Measurements from ENCODE around the gene TSHB.

The TSHB gene

DNA sequence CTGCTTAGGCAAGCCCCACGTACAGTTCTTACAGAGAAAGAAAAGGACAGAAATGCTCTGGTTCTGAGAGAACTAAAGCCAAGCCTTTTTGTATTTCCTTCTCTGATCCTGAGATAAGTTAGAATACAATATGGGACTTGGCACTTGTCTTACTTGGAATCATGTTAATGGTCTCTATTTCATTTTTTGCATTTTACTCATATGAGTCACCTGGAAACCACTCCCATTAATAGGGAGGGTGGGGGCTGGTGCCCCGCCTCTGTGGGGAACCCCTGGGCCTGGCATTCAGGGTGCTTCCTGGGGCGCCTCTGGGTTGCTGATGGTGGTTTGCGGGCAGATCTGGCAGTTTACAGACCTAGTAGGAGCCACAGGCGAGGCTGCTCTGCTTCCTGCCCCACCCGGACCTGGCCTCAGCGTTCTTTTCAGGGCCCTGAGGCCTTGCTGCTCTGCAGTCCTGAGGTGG lies 32.9 kb downstream of the TSHB start:
- DNase-seq, result peak; percentile 96

DNA sequence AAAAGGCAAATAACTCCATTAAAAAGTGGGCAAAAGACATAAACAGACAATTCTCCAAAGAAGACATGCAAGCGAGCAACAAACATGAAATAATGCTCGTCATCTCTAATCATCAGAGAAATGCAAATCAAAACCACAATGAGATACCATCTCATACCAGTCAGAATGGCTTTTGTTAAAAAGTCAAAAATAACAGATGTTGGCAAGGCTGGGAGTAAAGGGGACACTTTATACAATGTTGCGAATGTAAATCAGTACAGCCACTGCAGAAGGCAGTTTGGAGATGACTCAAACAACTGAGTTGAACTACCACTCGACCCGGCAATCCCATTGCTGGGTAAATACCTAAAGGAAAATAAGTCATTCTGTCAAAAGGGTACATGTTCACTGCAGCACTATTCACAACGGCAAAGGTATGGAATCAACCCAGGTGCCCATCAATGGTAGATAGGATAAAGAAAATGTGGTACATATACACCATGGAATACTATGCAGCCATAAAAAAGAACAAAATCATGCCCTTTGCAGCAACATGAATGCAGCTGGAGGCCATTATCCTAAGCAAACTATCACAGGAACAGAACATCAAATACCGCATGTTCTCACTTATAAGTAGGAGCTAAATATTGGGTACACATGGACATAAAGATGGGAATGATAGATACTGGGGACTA lies 33.7 kb downstream of the TSHB start:
- peak; percentile 76 for DNase-seq

DNA sequence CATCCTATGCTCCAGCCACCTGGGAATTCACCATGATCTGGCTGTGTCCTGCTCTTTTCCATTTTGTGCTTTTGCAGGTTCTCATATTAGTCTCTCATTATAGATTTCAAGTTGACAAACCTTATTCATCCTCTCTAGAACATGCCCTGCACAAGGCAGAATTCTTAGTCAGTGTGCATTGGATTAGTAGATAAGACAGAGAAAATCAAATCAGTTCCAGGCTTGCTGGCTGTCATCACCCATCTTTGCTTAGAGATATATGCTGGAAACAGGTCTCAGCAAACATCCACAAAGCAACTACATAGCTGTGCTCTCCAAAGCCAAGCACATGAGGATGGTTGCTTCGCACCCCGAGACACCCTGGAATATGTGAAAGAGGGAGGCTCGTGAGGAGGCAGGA lies 34.8 kb downstream of the TSHB start:
- no peak for DNase-seq

DNA sequence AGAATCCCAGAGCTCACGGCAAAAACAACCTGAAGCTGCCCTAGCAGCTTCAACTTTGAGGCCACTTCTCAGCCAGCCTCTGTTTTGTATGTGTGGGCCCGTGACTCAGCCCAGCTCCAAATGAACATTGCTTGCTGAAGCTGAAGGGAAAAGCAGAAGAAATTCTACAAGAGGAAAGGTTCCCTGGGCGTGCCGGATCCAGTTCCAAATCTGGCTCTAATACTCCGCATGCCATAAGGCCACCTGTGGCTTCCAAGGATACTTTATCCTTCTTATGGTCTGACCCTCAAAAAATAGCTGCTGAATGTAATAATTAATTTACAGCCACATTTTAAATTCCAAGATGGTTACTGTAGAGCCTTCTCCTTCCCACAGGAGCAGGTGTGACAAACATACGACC lies 35.4 kb downstream of the TSHB start:
- DNase-seq, result no peak

DNA sequence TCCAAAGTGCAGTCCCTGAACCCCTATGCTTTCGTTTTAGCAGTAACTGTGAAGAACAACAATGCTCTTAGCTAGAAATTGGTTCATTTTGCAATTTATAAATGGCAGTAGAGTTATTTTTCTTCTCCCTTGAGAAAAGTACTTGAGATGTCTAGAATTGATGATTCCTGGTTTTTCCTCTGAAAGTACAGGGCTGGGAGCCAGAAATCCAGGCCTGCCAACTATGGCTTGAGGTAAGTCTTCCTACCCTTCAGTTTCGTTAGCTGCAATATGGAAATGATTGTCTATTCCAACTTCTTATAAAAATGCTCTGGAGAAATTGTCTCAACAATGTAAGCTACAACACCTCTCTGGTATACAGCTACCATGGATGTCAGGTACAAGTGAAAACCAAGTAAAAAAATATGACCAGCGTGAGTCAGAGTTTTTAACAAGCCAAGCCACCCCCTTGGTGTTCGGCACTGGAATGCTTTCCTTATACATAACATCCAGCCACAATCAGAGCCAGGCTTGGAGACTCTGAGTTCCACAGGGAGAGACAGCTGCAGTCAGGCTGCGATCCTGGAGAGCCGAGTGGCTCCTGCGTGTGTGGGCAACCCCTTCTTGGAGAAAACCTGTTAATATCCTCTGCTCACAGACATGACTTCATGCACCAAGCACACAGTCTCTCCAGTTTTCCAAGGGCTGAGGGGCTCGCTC lies 37.7 kb downstream of the TSHB start:
- no peak for DNase-seq

DNA sequence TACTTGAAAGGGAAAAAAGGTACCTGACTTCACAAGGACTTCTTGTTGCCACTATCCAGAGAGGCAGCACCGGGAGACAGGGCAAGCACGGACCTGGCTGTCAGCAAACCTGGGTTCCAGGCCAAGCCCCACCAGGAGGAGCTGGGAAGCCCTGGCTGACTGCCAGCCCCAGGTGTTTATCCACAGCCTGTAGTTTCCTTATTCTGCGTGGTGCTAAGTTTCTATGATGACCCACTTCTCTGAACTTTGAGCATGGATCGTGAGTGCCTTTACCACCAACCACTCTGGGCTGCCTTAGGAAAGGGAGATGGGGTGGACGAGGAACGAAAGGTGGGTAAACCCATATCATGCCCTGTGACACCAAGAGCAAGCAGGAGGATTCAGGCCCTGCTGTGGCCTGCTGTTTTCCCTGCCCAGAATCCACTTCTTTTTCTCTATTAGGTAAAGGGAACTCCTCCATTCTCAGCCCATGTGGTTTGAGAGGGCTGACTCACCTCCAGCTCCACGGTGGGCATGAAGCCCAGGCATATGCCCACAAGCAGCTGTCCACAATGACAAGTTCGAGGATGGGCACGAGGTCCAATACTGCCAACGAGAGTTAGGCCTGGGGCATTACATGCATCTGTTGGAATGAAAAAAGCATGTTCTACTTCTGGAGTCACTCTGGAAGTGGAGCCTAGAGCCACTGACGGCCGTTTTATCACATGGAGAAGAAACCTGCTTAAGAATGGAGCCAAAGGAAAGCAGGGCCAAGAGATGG lies 39.4 kb downstream of the TSHB start:
- DNase-seq, result no peak

DNA sequence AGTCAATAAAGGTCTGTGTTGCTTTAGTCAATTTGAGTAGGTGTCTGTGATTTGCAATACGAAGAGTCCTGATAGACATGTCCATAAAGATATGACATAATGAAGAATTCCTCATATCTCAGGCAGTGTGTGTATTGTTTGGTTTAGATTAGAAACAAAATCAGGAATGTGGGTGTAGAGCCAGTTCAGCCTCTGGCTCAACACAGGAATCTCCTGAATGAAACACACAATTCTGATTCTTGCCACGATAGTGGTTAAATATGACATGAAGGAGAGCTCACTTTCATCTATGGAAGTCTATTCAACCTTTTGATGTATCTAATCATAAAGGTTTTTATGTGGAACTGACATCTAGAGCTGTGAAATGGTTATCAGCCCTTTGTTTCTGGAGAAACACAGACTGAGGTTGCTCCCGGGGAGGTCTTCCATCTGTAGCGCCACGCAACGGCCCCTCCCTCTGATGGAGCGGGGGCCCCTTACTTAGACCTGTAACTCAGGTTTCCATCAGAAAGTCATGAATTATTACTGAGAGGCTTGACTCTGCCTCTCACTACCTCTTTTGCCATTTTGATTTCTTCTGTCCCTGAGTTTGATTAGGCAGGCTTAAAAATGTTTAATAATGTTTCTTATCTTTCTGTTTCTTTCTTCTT lies 40.2 kb downstream of the TSHB start:
- DNase-seq, result no peak

DNA sequence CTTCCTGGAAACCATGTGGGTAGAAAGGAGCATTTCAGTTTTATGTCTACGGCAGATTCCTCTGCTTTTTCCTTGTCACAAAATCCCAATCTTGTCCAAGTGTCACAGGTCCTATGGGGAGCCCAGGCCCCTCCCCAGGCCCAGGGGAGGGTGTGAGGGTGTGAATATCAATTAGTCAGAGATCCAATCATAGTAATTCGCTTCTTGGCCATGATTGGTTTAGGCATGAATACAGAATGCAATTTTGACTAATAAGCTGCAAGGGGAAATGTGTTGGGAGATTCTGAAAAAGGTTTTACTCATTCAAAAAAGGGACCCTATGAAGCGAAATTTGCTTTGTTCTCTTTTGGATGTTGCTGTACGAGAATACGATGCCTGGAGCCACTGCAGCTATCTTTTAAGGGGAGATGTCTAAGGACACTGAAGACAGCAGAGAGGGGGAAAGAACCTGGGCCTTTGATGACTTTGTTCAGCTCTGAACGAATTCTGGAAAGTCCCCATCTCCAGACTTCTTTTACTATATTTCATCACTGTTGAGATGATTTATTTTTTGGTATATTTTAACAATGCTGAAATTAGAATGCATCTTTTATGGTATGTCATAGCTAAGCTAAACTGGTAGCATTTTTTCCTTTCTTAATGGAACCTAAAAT lies 41.5 kb downstream of the TSHB start:
- no peak for DNase-seq

DNA sequence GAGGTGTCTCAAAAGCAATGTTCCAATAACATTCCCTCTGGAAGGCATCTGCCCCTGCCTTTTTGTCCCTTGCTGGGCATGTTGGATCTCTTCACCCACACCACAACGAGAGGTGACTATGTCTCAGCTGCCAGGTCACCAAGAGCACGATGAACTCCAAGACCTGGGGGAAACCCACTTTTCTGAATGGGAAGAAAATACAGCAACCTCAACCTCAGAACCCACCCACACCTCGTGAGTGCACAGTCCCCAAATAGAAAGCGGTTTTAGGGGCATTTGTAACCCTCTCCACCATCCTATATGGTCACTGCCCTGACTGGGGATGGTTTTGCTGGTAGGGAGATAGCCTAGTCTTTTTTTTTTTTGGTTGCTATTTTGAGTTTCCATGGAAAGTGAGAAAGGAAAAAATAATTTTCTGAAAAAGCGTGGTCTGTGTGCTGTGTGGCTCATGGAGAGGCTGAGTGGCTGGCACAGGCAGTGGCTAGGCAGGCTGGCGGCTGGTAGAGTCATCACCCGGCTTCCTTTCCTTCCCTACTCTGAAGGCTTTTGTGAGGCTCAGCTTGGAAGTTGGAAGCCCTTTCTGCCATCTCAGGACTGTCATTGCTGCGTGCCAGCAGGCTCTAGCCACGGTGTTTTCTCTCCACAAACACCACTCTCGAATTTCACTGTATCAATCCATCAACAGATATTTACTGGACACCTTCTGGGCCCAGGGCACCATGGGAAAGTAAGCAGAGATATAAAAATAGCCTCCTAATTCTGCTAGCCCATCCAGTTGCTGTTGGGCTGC lies 43.9 kb downstream of the TSHB start:
- DNase-seq, result no peak

DNA sequence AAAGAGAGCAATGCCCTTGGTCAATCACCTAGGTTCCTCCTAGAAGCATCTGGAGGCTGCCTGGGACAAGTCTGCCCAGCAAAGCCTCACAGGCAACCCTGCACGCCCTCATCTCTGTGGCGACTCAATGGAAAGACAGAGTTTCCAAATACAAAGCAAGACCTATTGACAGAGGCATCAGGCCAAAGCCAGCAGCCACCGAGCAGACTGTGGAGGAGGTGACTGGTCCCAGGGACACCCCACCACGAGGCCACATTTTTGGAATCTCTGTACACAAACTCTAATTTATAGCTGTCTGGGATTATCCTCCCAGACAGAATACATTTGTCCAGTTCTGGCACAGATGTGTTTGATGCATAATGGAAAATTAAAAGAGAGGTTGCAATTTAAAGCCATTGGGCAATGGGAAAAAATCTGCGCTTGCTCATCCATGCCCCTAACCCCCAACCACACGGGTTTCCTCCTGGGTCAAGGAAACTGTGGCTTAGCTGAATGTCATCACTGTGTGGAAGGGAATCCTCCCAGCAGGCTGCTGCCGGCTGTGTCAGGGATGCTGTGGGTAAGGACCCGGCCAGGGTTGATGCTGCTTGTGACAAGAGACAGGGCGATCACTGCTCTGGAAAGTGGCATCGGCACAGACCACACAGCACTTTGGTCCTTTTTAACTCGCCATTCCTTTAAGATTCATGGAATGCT lies 45.4 kb downstream of the TSHB start:
- DNase-seq, result no peak

DNA sequence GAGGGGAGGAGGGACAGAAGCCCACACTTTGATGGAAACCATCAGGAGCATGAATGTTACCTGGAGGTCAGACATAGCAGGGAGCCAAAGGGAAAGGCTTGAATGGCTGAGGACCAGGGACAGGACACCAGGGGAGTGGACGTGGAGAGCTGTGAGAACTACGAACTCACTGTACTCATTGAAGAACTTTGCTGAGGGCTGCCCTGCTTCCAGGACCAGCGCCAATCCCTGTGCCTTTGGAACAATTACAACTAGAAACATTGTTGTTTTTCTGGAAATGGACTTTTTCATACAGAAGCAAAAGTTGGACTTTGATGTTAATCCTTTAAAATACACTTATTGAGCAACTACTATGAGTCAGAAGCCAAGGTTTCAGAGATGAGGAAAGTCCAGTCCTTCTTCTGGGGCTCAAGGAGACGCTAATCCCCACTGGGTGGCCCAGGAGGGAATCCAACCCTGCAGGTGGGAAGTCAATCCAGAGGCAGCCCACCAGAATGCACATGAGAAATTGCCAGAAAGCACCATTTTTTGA lies 46.8 kb downstream of the TSHB start:
- no peak for DNase-seq

DNA sequence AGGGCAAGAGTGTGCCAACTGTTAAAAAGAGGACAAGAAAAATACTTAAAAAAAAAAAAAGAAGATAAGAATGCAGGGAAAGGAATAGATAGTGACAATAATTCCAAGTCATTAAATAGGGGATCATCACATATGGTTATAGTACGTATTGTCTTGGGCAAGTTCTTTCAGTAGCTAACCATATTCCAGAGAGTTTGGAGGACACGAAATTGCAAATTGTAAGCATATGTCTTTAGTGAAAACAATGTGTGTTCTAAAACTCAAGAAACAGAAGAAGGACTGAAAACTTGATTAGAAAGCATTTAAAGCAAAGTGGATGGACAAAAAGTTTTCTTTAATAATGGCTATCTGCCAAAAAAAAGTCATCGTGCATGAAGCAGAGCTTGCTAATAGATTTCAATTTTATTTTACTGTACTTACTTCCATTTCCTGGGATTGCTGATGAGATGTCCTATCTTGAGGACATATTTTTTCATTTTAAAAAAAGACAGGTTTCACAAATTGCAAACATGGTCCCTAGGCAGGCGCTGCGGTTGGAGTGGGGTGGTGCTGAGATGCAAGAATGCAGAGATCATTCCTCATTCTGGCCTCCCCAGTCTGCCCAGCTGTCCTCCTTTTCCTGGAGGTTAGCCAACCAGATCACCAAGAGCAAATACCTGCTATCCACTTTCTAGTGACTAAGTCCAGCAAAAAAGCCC lies 47.8 kb downstream of the TSHB start:
- DNase-seq, result no peak

DNA sequence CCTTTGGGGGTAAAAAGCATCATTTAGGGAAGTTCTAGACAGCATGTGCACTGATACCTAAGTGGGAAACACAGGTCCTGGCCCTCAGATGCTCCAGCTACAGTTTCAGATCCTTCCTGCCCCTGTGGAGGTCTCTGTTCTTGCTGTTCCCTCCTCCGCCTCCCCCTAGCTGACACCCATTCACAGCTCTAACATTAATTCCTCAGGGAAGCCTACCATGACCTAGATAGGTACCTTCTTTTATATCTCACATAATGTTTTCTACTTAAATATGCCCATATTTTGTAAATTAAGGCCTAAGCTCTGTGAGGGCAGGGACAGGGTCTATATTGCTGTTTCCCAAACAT lies 48.3 kb downstream of the TSHB start:
- DNase-seq, result no peak

DNA sequence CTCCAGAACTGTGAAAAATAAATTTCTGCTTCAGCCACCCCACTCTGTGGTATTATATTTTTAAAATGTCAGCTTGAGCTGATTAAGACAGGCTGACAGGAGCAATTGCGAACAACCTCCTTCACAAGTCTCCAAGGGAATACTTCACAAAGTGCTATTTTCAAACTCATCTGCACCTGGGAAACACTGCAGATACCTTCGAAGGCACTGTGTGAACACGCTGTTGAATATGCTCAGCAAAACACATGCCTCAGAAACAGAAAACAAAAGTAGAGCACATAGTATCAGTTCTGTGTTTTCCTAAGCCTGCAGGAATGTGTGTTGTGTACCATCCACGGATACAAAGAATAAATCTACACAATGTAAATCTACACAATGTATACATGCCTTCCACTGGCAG lies 49.1 kb downstream of the TSHB start:
- no peak for DNase-seq

DNA sequence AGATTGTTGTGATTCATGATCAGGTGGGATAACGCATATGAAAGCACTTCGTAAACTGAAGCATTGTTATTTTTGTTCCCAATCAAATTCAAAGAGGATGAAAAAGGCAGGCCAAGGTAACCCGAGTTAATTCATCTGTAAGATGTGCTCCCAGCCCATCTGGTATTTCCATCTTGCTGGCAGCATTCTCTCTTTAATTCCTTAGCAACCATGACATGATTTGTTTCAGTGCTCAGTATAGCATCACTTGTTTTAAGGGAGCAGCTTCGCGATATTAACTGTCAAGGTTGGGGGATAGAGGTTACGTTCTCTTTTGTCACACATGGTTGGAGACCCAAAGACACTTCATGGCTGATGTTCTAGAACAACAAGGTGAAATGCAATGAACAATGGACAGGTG lies 53.3 kb downstream of the TSHB start:
- no peak for DNase-seq

Data from CD4-positive, alpha-beta T cell treated with Interleukin-12 subunit alpha and Interleukin-12 subunit beta, for 1 hour (primary cell).